BJ (cell line): ENCODE results near the gene WDR88. TPM values are rescaled to one million over a fixed set of nuclear protein-coding genes. Genes with fewer than 3 reads are reported as not detected.

ENCODE experiments used
- CTCF ChIA-PET: fragments of 350-600 bp; formaldehyde crosslinking; extraction: SDS; loops from one replicate; lab custom pipeline; 2021; ENCODE audit warnings: antibody characterized with exemption, inconsistent platforms; lab: Yijun Ruan, JAX
- POLR2A ChIA-PET: fragments of 300-600 bp; sonication (Branson Sonifier 250); formaldehyde crosslinking; extraction: SDS; loops from one replicate; lab custom pipeline; 2021; ENCODE audit warnings: antibody characterized with exemption; lab: Charles Lee
- DNase-seq: peaks from one replicate; pipeline ENCODE4 v3.0.0-alpha.2; 2011; ENCODE audit warnings: low read depth
- H3K27me3 ChIP-seq: 2 replicates; pipeline ENCODE4 v1.6.0; 2011; ENCODE audit warnings: low read length; ENCODE audit not compliant: control insufficient read depth, insufficient read depth
- H3K36me3 ChIP-seq: 2 replicates; pipeline ENCODE4 v1.5.1; 2011; ENCODE audit warnings: low read length; ENCODE audit not compliant: control insufficient read depth, insufficient read depth
- H3K4me3 ChIP-seq: 2 replicates; pipeline ENCODE4 v1.5.1; 2011; ENCODE audit warnings: low read depth, mild to moderate bottlenecking, control low read depth, low read length
- CTCF ChIP-seq: IDR thresholded peaks from 2 replicates; pipeline ENCODE4 v1.5.1; 2011; ENCODE audit warnings: low read depth, mild to moderate bottlenecking, control low read depth, inconsistent platforms, low read length, moderate library complexity; ENCODE audit not compliant: insufficient read depth
- polyA plus RNA-seq: library from polyadenylated mRNA; depleted of rRNA; stranded (reverse); fragments of >200 nt; gene quantifications from 2 replicates; pipeline ENCODE4 v1.2.3, GENCODE V29; 2011

Gene WDR88
- polyA plus RNA-seq, 1 experiment, result not detected

GRCh38 chr19:33139165-33139564 is 7.3 kb downstream of the WDR88 start:
- CTCF ChIA-PET, result interaction anchor here (0.9 to 5.0 kb wide), 4 partner anchors 14 to 45 kb away, joined by 3 to 36 read pairs (median 4); no protein-coding TSS in a partner anchor
- no peaks in the 10 kb centered on the region; the same call in 1 of the 2 replicates for H3K27me3 ChIP-seq

GRCh38 chr19:33143897-33144405 is 12.0 kb downstream of the WDR88 start:
- TF ChIP-seq CTCF, result peak; percentile 95
- Histone ChIP-seq H3K27me3 (no peaks in the 10 kb centered on the region), H3K4me3 (no peak overlapping the region), H3K36me3 (no peaks in the 10 kb centered on the region)
- no peak for DNase-seq
- CTCF ChIA-PET, result interaction anchor here (0.6 to 4.6 kb wide), 20 partner anchors 10 to 1054 kb away, joined by 3 to 84 read pairs (median 6); no protein-coding TSS in a partner anchor
- POLR2A ChIA-PET, result no interaction called here

More at GRCh38 chr19:33139165-33139564, 7.3 kb downstream of the WDR88 start:
- DNase-seq, result no peak
- POLR2A ChIA-PET, result no interaction called here
- Histone ChIP-seq H3K36me3 (no peaks in the 10 kb centered on the region), H3K4me3 (no peak overlapping the region)
- TF ChIP-seq CTCF, result no peak

GRCh38 chr19:33146209-33146608 is 14.3 kb downstream of the WDR88 start:
- no peak for DNase-seq
- CTCF ChIA-PET, result interaction anchor here (2.5 to 4.6 kb wide), 2 partner anchors 31 to 39 kb away, joined by 23 to 84 read pairs; no protein-coding TSS in a partner anchor
- Histone ChIP-seq H3K4me3 (no peak overlapping the region), H3K36me3 (no peaks in the 10 kb centered on the region), H3K27me3 (no peaks in the 10 kb centered on the region)
- POLR2A ChIA-PET, result no interaction called here
- no peak for TF ChIP-seq CTCF

- DNase-seq, result no peak
- ChIA-PET CTCF (interaction anchor here (0.6 to 4.6 kb wide), 3 partner anchors 8 to 155 kb away, joined by 3 to 84 read pairs (median 3); no protein-coding TSS in a partner anchor), POLR2A (no interaction called here)
- no peak overlapping the region for H3K4me3 ChIP-seq
- TF ChIP-seq CTCF, result no peak
- H3K27me3 ChIP-seq, result no peaks in the 10 kb centered on the region
- H3K36me3 ChIP-seq, result no peaks in the 10 kb centered on the region
These were observed 15.6 kb downstream of the WDR88 start for GRCh38 chr19:33147538-33147937.

GRCh38 chr19:33150852-33151518 is 19.1 kb downstream of the WDR88 start:
- ChIA-PET POLR2A (no interaction called here), CTCF (interaction anchor here (0.6 to 4.3 kb wide), 4 partner anchors 8 to 33 kb away, joined by 3 to 13 read pairs (median 7); no protein-coding TSS in a partner anchor)

More at GRCh38 chr19:33150852-33151518, 19.1 kb downstream of the WDR88 start:
- DNase-seq, result no peak
- Histone ChIP-seq H3K4me3 (no peak overlapping the region), H3K27me3 (no peaks in the 10 kb centered on the region; the same call in 1 of the 2 replicates), H3K36me3 (no peaks in the 10 kb centered on the region)
- no peak for TF ChIP-seq CTCF
